ENCODE results near the gene VEGFA.

DNA sequence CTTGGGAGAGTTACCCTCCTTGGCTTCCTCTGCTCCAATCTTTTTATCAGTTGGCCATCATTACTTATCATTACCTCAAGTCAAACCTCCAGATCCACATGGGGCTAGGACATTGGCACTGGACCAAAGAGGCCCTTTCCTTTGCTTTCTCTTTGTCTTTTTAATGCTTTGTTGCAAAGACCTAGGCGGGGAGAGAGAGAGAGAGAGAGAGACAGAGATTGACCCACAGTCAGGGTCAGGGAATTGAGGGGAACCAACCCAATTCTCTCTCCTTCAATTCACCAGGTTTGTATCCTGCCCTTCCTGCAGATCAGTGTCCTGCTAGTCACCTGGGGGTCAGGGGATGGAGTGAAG is 3.5 kb upstream of the VEGFA start:
- TF ChIP-seq, protein P1, sequence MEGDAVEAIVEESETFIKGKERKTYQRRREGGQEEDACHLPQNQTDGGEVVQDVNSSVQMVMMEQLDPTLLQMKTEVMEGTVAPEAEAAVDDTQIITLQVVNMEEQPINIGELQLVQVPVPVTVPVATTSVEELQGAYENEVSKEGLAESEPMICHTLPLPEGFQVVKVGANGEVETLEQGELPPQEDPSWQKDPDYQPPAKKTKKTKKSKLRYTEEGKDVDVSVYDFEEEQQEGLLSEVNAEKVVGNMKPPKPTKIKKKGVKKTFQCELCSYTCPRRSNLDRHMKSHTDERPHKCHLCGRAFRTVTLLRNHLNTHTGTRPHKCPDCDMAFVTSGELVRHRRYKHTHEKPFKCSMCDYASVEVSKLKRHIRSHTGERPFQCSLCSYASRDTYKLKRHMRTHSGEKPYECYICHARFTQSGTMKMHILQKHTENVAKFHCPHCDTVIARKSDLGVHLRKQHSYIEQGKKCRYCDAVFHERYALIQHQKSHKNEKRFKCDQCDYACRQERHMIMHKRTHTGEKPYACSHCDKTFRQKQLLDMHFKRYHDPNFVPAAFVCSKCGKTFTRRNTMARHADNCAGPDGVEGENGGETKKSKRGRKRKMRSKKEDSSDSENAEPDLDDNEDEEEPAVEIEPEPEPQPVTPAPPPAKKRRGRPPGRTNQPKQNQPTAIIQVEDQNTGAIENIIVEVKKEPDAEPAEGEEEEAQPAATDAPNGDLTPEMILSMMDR (IDR thresholded peaks at IDR 0.05; ENCODE audit: low read depth, low read length) = no peak
- TF ChIP-seq EZH2phosphoT487 (IDR thresholded peaks at IDR 0.05; ENCODE audit: low read depth) = no peak

All from OCI-LY3 (cell line).